Hematopoietic multipotent progenitor cell treated with erythropoietin and hydrocortisone succinate and interleukin-3 and kit ligand, for 6 days (in vitro differentiated cells): ENCODE measurements around the gene GALNT5.
A peak's percentile ranks its signal among the peaks of the same experiment; 100 is the strongest.
"Not testable (repeated sequence)": the region's sequence is repeated elsewhere in the genome, so short reads cannot be mapped to it uniquely, and the experiment has no call there.

Source experiments
- DNase-seq: peaks from one replicate; pipeline ENCODE4 v3.0.0-alpha.2; 2015

The GALNT5 gene

GRCh38 chr2:157250836-157251235, 6.7 kb upstream of the GALNT5 start:
- DNase-seq: no peak

- no peak for DNase-seq
These were observed 5.6 kb upstream of the GALNT5 start for GRCh38 chr2:157251932-157252331.

GRCh38 chr2:157252529-157252928, 5.0 kb upstream of the GALNT5 start:
- DNase-seq: no peak

GRCh38 chr2:157254041-157254440, 3.5 kb upstream of the GALNT5 start:
- DNase-seq: no peak

- no peak for DNase-seq
These were observed 1.8 kb upstream of the GALNT5 start for GRCh38 chr2:157255746-157256145.

GRCh38 chr2:157256626-157257025, 879 bp upstream of the GALNT5 start:
- no peak for DNase-seq

- DNase-seq: peak; percentile 81
These were observed 1.2 kb downstream of the GALNT5 start for GRCh38 chr2:157258520-157259326.

GRCh38 chr2:157259386-157259785, 1.9 kb downstream of the GALNT5 start:
- peak; percentile 25 for DNase-seq

GRCh38 chr2:157259960-157260359, 2.5 kb downstream of the GALNT5 start:
- no peak for DNase-seq

GRCh38 chr2:157260533-157261198, 3.2 kb downstream of the GALNT5 start:
- peak; percentile 22 for DNase-seq

- DNase-seq: peak; percentile 97
These were observed 3.8 kb downstream of the GALNT5 start for GRCh38 chr2:157261199-157261782.

- no peak for DNase-seq
These were observed 4.7 kb downstream of the GALNT5 start for GRCh38 chr2:157262248-157262647.

- no peak for DNase-seq
These were observed 6.6 kb downstream of the GALNT5 start for GRCh38 chr2:157264099-157264498.

GRCh38 chr2:157265825-157266224, 8.3 kb downstream of the GALNT5 start:
- DNase-seq: no peak

- DNase-seq: no peak
These were observed 10.0 kb downstream of the GALNT5 start for GRCh38 chr2:157267476-157267875.

GRCh38 chr2:157269060-157269459, 11.6 kb downstream of the GALNT5 start:
- DNase-seq: no peak

GRCh38 chr2:157269922-157270321, 12.4 kb downstream of the GALNT5 start:
- peak; percentile 59 for DNase-seq

GRCh38 chr2:157271590-157272203, 14.2 kb downstream of the GALNT5 start:
- DNase-seq: no peak

- DNase-seq: not testable (repeated sequence)
These were observed 21.8 kb downstream of the GALNT5 start for GRCh38 chr2:157279311-157279710.

- no peak for DNase-seq
These were observed 23.8 kb downstream of the GALNT5 start for GRCh38 chr2:157281316-157281715.

- no peak for DNase-seq
These were observed 26.0 kb downstream of the GALNT5 start for GRCh38 chr2:157283468-157283867.

- DNase-seq: no peak
These were observed 29.7 kb downstream of the GALNT5 start for GRCh38 chr2:157287160-157287559.

- DNase-seq: no peak
These were observed 33.0 kb downstream of the GALNT5 start for GRCh38 chr2:157290525-157290924.

- DNase-seq: no peak
These were observed 33.5 kb downstream of the GALNT5 start for GRCh38 chr2:157291018-157291417.
